HG03039 (cell line): ENCODE measurements around the gene ASTN2.

Experiments
- ATAC-seq: cut with Tn5 transposase; IDR thresholded peaks from one replicate; pipeline ENCODE4 v1.9.1; 2021; ENCODE audit warnings: mild to moderate bottlenecking, moderate library complexity; ENCODE audit not compliant: unreplicated experiment

ASTN2 gene

GRCh38 chr9:116555119-116555518, 859.7 kb downstream of the ASTN2 start:
- no peak for ATAC-seq

GRCh38 chr9:116550696-116551436, 864.0 kb downstream of the ASTN2 start:
- ATAC-seq, result no peak

GRCh38 chr9:116549786-116550660, 864.8 kb downstream of the ASTN2 start:
- ATAC-seq, result no peak

- no peak for ATAC-seq
Observed at GRCh38 chr9:116549061-116549664, 865.7 kb downstream of the ASTN2 start.

DNA sequence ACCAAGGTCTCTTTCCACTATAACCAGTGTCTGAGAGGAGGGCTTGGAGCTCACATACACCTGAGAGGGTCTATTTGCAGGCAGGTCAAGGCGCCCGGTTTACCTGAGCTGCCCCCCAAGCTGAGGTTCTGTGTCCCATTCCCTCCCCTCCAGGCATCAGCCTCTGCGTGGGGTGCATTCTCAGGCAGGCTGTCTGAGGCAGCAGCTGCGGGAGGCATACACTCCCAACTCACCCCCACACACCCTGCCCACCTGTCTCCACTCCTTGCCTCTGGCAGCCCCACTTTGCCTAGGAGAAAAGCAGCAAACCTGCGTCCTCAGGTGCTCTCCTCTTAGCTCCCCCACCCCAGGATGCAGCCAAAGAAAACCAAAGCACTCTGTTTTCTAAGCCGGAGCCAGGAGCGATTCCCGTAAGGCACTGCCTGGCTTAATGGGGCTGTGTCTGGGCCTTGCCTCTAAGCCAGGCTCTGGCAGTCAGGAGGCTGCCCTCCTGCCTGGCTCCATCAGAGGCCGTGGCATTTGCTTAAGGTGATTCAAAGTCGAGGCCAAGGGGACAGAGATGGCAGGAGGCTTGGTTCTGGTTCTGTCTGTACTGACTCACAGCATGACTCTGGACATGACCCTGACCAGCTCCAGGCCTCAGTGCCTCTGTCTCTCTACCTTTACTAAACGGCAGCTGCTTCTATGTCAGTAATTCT, 867.0 kb downstream of the ASTN2 start:
- no peak for ATAC-seq

- ATAC-seq, result no peak
Observed at GRCh38 chr9:116546711-116547581, 867.9 kb downstream of the ASTN2 start.

- no peak for ATAC-seq
Observed at GRCh38 chr9:116544896-116545295, 870.0 kb downstream of the ASTN2 start.

GRCh38 chr9:116543731-116544400, 871.0 kb downstream of the ASTN2 start:
- ATAC-seq, result no peak

DNA sequence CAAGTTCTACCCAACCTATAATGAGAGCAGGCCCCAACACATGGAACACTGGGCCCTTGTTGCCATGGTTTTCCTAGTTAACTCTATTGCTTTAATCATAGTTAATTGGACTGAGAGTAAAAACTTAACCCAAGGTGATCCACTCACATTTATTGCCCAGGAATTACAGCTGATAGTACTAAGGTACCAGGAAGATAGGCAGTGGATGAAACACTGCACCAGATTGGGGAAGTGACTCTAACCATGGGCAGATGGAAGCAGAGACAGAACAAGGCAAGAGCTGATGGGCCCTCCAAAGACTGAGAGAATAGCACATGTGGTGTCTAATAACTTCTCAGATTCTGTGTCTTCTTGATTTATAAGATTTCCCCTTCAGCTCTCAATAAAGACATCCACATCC, 873.5 kb downstream of the ASTN2 start:
- no peak for ATAC-seq

DNA sequence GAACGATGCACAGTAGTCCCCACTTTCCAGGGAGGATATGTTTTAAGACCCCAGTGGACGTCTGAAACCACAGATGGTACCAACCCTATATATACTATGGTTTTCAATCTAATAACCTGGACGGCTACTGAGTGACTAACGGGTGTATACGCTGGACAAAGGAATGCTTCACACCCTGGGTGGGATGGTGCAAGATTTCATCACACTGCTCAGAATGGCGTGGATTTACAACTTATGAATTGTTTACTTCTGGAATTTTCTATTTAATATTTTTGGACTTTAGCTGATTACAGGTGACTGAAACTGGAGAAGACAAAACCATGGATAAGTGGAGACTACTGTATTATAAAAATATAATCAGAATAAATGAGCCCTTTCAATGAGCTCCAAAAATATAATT, 875.3 kb downstream of the ASTN2 start:
- ATAC-seq, result no peak

DNA sequence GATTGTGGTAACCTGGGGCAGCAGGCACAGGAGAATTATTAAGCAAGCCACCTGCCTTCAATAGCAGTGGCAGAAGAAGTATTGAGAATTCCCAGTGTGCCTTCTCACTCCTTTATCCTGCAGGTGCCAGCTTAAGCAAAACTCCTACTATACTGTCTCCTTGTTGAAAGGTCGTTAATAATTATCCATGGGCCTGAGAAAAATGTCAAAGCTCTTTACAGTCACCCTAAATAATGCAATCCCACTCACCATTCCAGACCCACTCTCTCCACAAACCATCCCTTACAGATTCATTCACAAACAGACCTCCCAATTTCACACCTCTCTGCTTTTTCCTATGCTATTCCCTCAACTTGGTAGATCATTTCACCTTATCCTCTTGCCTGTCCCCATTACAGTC, 889.2 kb downstream of the ASTN2 start:
- no peak for ATAC-seq

- no peak for ATAC-seq
Observed at GRCh38 chr9:116524778-116525470, 889.9 kb downstream of the ASTN2 start.

GRCh38 chr9:116520218-116520617, 894.6 kb downstream of the ASTN2 start:
- ATAC-seq, result no peak

DNA sequence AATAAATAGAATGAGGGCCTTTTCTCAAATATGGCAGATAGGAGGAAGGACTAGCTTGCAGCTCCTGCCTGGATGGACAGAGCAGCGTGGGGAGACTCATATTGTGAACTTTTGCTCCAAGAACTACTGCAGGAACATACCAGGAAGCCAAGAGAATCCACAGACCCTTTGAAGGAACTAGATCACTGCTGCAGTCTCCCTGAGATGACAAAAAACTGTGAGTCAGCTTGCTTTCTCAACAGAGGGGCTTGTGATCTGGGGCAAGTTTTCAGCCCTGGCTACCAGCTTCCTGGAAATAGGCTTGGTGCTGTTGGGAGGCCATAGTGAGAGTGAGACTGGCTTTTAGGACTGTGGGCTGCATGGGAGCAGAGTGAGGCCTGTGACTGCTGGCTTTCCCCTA, 898.4 kb downstream of the ASTN2 start:
- no peak for ATAC-seq

GRCh38 chr9:116515541-116515940, 899.3 kb downstream of the ASTN2 start:
- ATAC-seq, result no peak

DNA sequence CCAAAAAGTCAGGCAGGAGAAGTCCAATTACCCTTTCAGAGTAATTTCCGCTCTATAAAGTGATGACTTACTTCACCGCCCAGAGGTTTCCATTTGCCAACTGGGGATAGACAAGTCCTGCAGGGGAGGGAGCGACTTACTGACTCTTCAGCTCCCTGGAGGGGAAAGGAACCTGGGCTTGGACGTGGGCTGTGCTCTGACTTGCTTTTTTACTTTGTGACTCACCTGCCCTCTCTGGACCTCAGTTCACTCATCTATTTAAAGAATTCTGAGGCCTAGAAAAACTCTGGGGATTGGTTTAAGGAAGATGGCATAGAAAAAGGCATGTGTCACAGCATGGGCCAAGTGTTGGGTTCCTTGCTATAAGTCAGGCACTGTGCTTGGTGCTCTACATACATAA, 908.2 kb downstream of the ASTN2 start:
- ATAC-seq, result no peak

GRCh38 chr9:116504893-116505480, 909.9 kb downstream of the ASTN2 start:
- ATAC-seq, result peak; percentile 74

- no peak for ATAC-seq
Observed at GRCh38 chr9:116504081-116504480, 910.8 kb downstream of the ASTN2 start.

DNA sequence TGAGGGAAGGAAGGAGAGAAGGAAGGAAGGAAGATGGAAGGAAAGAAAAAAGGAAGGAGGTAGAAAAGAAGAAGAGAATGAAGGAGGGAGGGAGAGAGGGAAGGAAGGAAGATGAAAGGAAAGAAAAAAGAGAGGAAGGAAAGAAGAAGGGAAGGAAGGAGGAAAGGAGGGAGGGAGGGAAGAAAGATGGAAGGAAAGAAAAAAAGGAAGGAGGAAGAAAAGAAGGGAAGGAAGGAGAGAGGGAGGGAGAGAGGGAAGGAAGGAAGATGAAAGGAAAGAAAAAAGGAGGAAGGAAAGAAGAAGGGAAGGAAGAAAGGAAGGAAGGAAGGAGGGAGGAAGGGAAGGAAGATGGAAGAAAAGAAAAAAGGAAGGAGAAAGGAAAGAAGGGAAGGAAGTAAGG, 912.1 kb downstream of the ASTN2 start:
- ATAC-seq, result no peak
